Endothelial cell of umbilical vein (primary cell): Measurements from ENCODE around the gene IFITM2.

Experiments used
- POLR2A ChIP-seq: IDR thresholded peaks from 2 replicates; pipeline ENCODE4 v1.6.1; 2012; ENCODE audit warnings: low read depth, mild to moderate bottlenecking, control low read depth, low read length
- TF ChIP-seq, protein P1 (sequence below), 2 donors: IDR thresholded peaks; 1 replicate in 1 of 2; 2 replicates in 1 of 2; pipeline ENCODE4 v1.5.1; 2011; ENCODE audit warnings: low read length in 2 of 2, mild to moderate bottlenecking in 2 of 2, moderate library complexity in 2 of 2, control low read depth in 1 of 2, inconsistent platforms in 1 of 2, low read depth in 1 of 2; ENCODE audit not compliant: insufficient read depth in 1 of 2; ENCODE audit errors: extremely low read depth in 1 of 2
- TF ChIP-seq, protein P2 (sequence below): IDR thresholded peaks from 2 replicates; pipeline ENCODE4 v1.6.1; 2011; ENCODE audit not compliant: insufficient read depth, insufficient read length

DNA sequence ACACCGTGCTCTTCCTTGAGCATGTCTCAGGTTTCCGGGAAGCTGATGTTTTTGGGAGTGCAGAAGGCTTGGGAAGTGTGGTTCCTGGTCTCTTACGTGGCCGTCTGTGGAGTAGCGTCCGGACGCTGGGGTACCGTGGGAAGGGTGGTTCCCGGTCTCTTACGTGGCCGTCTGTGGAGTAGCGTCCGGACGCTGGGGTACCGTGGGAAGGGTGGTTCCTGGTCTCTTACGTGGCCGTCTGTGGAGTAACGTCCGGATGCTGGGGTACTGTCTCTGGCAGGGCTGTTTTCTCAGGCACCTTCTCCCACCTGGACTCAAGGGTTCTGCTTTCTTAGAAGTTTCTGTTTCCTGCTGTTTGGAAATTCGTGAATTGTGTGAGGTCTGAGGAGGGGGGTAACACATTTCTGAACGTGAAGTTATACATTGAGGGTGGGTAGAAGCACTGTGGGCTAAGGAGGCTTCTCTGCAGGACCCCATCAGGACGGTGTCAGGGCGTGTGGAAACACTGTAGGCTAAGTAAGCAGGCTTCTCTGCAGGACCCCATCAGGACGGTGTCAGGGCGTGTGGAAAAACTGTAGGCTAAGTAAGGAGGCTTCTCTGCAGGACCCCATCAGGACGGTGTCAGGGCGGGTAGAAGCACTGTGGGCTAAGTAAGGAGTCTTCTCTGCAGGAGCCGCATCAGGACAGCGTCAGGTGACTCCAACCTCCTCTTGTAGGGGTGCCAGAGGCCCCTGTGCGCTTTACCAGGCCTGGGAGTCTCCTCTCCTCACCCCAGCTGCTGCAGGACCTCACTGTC is 18.4 kb downstream of the IFITM2 start:
- TF ChIP-seq POLR2A = no peak
- TF ChIP-seq, protein P1, sequence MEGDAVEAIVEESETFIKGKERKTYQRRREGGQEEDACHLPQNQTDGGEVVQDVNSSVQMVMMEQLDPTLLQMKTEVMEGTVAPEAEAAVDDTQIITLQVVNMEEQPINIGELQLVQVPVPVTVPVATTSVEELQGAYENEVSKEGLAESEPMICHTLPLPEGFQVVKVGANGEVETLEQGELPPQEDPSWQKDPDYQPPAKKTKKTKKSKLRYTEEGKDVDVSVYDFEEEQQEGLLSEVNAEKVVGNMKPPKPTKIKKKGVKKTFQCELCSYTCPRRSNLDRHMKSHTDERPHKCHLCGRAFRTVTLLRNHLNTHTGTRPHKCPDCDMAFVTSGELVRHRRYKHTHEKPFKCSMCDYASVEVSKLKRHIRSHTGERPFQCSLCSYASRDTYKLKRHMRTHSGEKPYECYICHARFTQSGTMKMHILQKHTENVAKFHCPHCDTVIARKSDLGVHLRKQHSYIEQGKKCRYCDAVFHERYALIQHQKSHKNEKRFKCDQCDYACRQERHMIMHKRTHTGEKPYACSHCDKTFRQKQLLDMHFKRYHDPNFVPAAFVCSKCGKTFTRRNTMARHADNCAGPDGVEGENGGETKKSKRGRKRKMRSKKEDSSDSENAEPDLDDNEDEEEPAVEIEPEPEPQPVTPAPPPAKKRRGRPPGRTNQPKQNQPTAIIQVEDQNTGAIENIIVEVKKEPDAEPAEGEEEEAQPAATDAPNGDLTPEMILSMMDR (IDR thresholded peaks at IDR 0.05; ENCODE audit: extremely low read depth in 1 of 2, insufficient read depth in 1 of 2, low read depth in 1 of 2, low read length in 2 of 2) = no peak
- TF ChIP-seq, protein P2, sequence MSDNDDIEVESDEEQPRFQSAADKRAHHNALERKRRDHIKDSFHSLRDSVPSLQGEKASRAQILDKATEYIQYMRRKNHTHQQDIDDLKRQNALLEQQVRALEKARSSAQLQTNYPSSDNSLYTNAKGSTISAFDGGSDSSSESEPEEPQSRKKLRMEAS = no peak
